Measurements from ENCODE around the gene NPHP3.
"Not testable (repeated sequence)": the region's sequence is repeated elsewhere in the genome, so short reads cannot be mapped to it uniquely, and the experiment has no call there.

NPHP3 gene

GRCh38 chr3:132643366-132643765 is 78.8 kb downstream of the NPHP3 start:
- no peak for DNase-seq (ENCODE audit: low spot score)

GRCh38 chr3:132642539-132642847 is 79.7 kb downstream of the NPHP3 start:
- no peak for DNase-seq (ENCODE audit: low spot score)

GRCh38 chr3:132641837-132642538 is 80.2 kb downstream of the NPHP3 start:
- peak; percentile 19 for DNase-seq (ENCODE audit: low spot score)

GRCh38 chr3:132641427-132641826 is 80.8 kb downstream of the NPHP3 start:
- not testable (repeated sequence) for DNase-seq (ENCODE audit: low spot score)

- no peak for DNase-seq (ENCODE audit: low spot score)
Observed at GRCh38 chr3:132638706-132639105, 83.5 kb downstream of the NPHP3 start.

GRCh38 chr3:132637590-132637989 is 84.6 kb downstream of the NPHP3 start:
- DNase-seq (ENCODE audit: low spot score) = no peak

- DNase-seq (ENCODE audit: low spot score) = no peak
Observed at GRCh38 chr3:132635052-132635451, 87.2 kb downstream of the NPHP3 start.
